MCF 10A (cell line): ENCODE measurements around the gene OTX2. TPM values are rescaled to one million over a fixed set of nuclear protein-coding genes. Genes with fewer than 3 reads are reported as not detected.

Source experiments
- BruUV-seq: library from RNA; stranded (reverse); fragments of 400-500 nt; replicated peaks from 2 replicates; lab custom pipeline; 2021; lab: Mats Ljungman, UMichigan
- CTCF ChIA-PET: fragments of 300-600 bp; sonication (Branson Sonifier 250); formaldehyde crosslinking; extraction: SDS; loops from one replicate; lab custom pipeline; 2021; ENCODE audit warnings: antibody characterized with exemption, inconsistent platforms; lab: Yijun Ruan, JAX
- POLR2A ChIA-PET: fragments of 300-600, 350-650 bp; sonication (Branson Sonifier 250); formaldehyde crosslinking; extraction: SDS; loops from one replicate; lab custom pipeline; 2020; ENCODE audit warnings: antibody characterized with exemption, inconsistent platforms; lab: Yijun Ruan, JAX
- DNase-seq: peaks from one replicate; pipeline ENCODE4 v3.0.0-alpha.2; 2018; ENCODE audit not compliant: unreplicated experiment
- H3K27ac Mint-ChIP-seq: one replicate; pipeline ENCODE4 v1.8.0; 2022; ENCODE audit warnings: mild to moderate bottlenecking, low read depth, mixed read lengths; ENCODE audit not compliant: unreplicated experiment
- H3K27me3 Mint-ChIP-seq: one replicate; pipeline ENCODE4 v1.8.0; 2022; ENCODE audit warnings: mixed read lengths; ENCODE audit not compliant: insufficient read depth, unreplicated experiment
- H3K36me3 Mint-ChIP-seq: one replicate; pipeline ENCODE4 v1.8.0; 2022; ENCODE audit warnings: mild to moderate bottlenecking, moderate library complexity, mixed read lengths; ENCODE audit not compliant: insufficient read depth, unreplicated experiment
- H3K4me1 Mint-ChIP-seq: one replicate; pipeline ENCODE4 v1.8.0; 2022; ENCODE audit warnings: mixed read lengths; ENCODE audit not compliant: insufficient read depth, unreplicated experiment
- H3K4me3 Mint-ChIP-seq: one replicate; pipeline ENCODE4 v1.8.0; 2022; ENCODE audit warnings: mild to moderate bottlenecking, moderate library complexity, mixed read lengths; ENCODE audit not compliant: unreplicated experiment
- H3K9me3 Mint-ChIP-seq: one replicate; pipeline ENCODE4 v1.8.0; 2022; ENCODE audit warnings: mixed read lengths; ENCODE audit not compliant: unreplicated experiment
- intact Hi-C: fragments of 100-400 bp; cut with micrococcal nuclease; formaldehyde crosslinking; loops from 2 replicates; pipeline ENCODE4 v1.14.1; 2022
- total RNA-seq: library from RNA; stranded (reverse); gene quantifications from 2 replicates; pipeline ENCODE4 v1.2.3, GENCODE V29; 2022
- TF ChIP-seq, protein P1 (sequence below): fragments of 200-600 bp; IDR thresholded peaks from one replicate; pipeline ENCODE4 v1.8.0; 2022; ENCODE audit warnings: antibody characterized with exemption, mild to moderate bottlenecking; ENCODE audit not compliant: unreplicated experiment

Gene OTX2
- total RNA-seq, 1 experiment from 2014 or later: not detected

DNA sequence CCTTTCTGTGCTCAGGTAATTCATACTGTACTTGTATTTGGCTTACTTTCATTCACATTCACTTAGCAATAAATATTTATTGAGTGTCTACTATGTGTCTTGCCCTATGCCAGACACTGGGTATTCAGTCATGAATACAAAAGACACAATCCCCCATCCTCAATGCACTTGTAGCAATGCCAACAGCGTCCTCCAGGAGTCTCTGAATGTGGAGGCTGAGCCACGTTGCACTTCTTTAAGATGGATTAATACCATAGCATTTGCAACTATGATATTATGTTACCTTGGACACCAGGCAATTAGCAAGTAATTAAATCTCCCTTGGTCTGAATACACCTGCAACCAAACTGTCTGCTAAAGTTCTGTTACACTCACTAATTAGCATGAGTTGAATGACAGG is 58.8 kb downstream of the OTX2 start:
- CTCF ChIA-PET: no interaction called here

More for the DNA sequence above, 58.8 kb downstream of the OTX2 start:
- peak; percentile 11 for DNase-seq
- Mint-ChIP-seq H3K4me1 (no peaks in the 10 kb centered on the region), H3K27ac (no peak overlapping the region), H3K9me3 (no peaks in the 10 kb centered on the region), H3K4me3 (no peak overlapping the region), H3K36me3 (no peaks in the 10 kb centered on the region), H3K27me3 (peaks cover 12% of the 10 kb centered on the region)
- intact Hi-C loops: no loop called here
- POLR2A ChIA-PET: no interaction called here
- TF ChIP-seq, protein P1, sequence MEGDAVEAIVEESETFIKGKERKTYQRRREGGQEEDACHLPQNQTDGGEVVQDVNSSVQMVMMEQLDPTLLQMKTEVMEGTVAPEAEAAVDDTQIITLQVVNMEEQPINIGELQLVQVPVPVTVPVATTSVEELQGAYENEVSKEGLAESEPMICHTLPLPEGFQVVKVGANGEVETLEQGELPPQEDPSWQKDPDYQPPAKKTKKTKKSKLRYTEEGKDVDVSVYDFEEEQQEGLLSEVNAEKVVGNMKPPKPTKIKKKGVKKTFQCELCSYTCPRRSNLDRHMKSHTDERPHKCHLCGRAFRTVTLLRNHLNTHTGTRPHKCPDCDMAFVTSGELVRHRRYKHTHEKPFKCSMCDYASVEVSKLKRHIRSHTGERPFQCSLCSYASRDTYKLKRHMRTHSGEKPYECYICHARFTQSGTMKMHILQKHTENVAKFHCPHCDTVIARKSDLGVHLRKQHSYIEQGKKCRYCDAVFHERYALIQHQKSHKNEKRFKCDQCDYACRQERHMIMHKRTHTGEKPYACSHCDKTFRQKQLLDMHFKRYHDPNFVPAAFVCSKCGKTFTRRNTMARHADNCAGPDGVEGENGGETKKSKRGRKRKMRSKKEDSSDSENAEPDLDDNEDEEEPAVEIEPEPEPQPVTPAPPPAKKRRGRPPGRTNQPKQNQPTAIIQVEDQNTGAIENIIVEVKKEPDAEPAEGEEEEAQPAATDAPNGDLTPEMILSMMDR: no peak
- no TSS peak for BruUV-seq

Other genes with a start within 250 kb of the OTX2 start
- gene TMEM260, start 230.7 kb downstream of the OTX2 start, total RNA-seq: 19.8 and 20.8 TPM in 2 replicates